ENCODE results near the gene STK32C.

STK32C gene

GRCh38 chr10:132182591-132182990 is 125.2 kb downstream of the STK32C start:
- no peak for DNase-seq (ENCODE audit: low read depth)

- DNase-seq (ENCODE audit: low read depth) = no peak
Observed at GRCh38 chr10:132181691-132182425, 125.9 kb downstream of the STK32C start.

GRCh38 chr10:132180736-132181135 is 127.0 kb downstream of the STK32C start:
- no peak for DNase-seq (ENCODE audit: low read depth)

GRCh38 chr10:132179551-132180392 is 128.0 kb downstream of the STK32C start:
- DNase-seq (ENCODE audit: low read depth) = no peak

GRCh38 chr10:132178672-132179545 is 128.8 kb downstream of the STK32C start:
- no peak for DNase-seq (ENCODE audit: low read depth)

GRCh38 chr10:132178046-132178445 is 129.7 kb downstream of the STK32C start:
- no peak for DNase-seq (ENCODE audit: low read depth)

GRCh38 chr10:132176623-132177500 is 130.9 kb downstream of the STK32C start:
- no peak for DNase-seq (ENCODE audit: low read depth)

GRCh38 chr10:132175907-132176581 is 131.7 kb downstream of the STK32C start:
- DNase-seq (ENCODE audit: low read depth) = no peak

- DNase-seq (ENCODE audit: low read depth) = no peak
Observed at GRCh38 chr10:132175408-132175807, 132.3 kb downstream of the STK32C start.

GRCh38 chr10:132174237-132174636 is 133.5 kb downstream of the STK32C start:
- no peak for DNase-seq (ENCODE audit: low read depth)

GRCh38 chr10:132173185-132173584 is 134.6 kb downstream of the STK32C start:
- DNase-seq (ENCODE audit: low read depth) = no peak

GRCh38 chr10:132172091-132173066 is 135.4 kb downstream of the STK32C start:
- DNase-seq (ENCODE audit: low read depth) = no peak

- DNase-seq (ENCODE audit: low read depth) = no peak
Observed at GRCh38 chr10:132170561-132171361, 137.0 kb downstream of the STK32C start.

- DNase-seq (ENCODE audit: low read depth) = no peak
Observed at GRCh38 chr10:132169766-132170560, 137.8 kb downstream of the STK32C start.

GRCh38 chr10:132169031-132169765 is 138.6 kb downstream of the STK32C start:
- DNase-seq (ENCODE audit: low read depth) = no peak

- no peak for DNase-seq (ENCODE audit: low read depth)
Observed at GRCh38 chr10:132168571-132169030, 139.1 kb downstream of the STK32C start.

GRCh38 chr10:132167976-132168375 is 139.8 kb downstream of the STK32C start:
- DNase-seq (ENCODE audit: low read depth) = no peak
